C4-2B (cell line): ENCODE results near the gene CORO2B.

Experiments used
- ZFX ChIP-seq: fragments of 450-650 bp; IDR thresholded peaks from 2 replicates; pipeline ENCODE4 v1.6.1; 2017
- TF ChIP-seq, protein P1 (sequence below): fragments of 450-650 bp; conservative IDR thresholded peaks from 2 replicates; pipeline ENCODE4 v1.5.1; 2017; ENCODE audit warnings: mild to moderate bottlenecking

- TF ChIP-seq, protein P1, sequence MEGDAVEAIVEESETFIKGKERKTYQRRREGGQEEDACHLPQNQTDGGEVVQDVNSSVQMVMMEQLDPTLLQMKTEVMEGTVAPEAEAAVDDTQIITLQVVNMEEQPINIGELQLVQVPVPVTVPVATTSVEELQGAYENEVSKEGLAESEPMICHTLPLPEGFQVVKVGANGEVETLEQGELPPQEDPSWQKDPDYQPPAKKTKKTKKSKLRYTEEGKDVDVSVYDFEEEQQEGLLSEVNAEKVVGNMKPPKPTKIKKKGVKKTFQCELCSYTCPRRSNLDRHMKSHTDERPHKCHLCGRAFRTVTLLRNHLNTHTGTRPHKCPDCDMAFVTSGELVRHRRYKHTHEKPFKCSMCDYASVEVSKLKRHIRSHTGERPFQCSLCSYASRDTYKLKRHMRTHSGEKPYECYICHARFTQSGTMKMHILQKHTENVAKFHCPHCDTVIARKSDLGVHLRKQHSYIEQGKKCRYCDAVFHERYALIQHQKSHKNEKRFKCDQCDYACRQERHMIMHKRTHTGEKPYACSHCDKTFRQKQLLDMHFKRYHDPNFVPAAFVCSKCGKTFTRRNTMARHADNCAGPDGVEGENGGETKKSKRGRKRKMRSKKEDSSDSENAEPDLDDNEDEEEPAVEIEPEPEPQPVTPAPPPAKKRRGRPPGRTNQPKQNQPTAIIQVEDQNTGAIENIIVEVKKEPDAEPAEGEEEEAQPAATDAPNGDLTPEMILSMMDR, result no peak
- TF ChIP-seq ZFX, result no peak
Measured at GRCh38 chr15:68599153-68599545, 20.4 kb downstream of the CORO2B start.
